Gastrocnemius medialis (tissue), 4 donors: Measurements from ENCODE around the gene NLRC5. TPM values are rescaled to one million over a fixed set of nuclear protein-coding genes. Genes with fewer than 3 reads are reported as not detected.

ENCODE experiments used
- ATAC-seq, 2 donors: fragments of 150-250 bp; one replicate each; pipeline ENCODE4 v1.9.1; 2016
- DNase-seq, 2 donors: peaks; one replicate each; pipeline ENCODE4 v3.0.0-alpha.2; 2019
- H3K27ac ChIP-seq, 4 donors: fragments of 200-600 bp; sonication (generic); 1 replicate in 1 of 4; 2 replicates in 3 of 4; pipeline ENCODE4 v1.5.1; 2016 to 2018; ENCODE audit warnings: mild to moderate bottlenecking in 2 of 4, moderate library complexity in 1 of 4
- H3K27me3 ChIP-seq, 3 donors: fragments of 200-600 bp; sonication (generic) in 2 of 3; 1 replicate in 1 of 3; 2 replicates in 2 of 3; pipeline versions ENCODE4 v1.5.1 to v1.6.0; 2016 to 2019; ENCODE audit warnings: mild to moderate bottlenecking in 1 of 3, moderate library complexity in 1 of 3
- H3K36me3 ChIP-seq, 2 donors: fragments of 200-600 bp; sonication (generic) in 1 of 2; one replicate each; pipeline ENCODE4 v1.5.1; 2017 to 2018
- H3K4me1 ChIP-seq, 2 donors: fragments of 200-600 bp; sonication (generic) in 1 of 2; one replicate each; pipeline ENCODE4 v1.5.1; 2016 to 2017; ENCODE audit warnings: mild to moderate bottlenecking in 2 of 2
- H3K4me3 ChIP-seq, 4 donors: fragments of 200-600 bp; sonication (generic) in 3 of 4; 1 replicate in 1 of 4; 2 replicates in 3 of 4; pipeline ENCODE4 v1.5.1; 2016 to 2019; ENCODE audit warnings: mild to moderate bottlenecking in 2 of 4
- H3K9me3 ChIP-seq, 3 donors: fragments of 200-600 bp; sonication (generic) in 2 of 3; 1 replicate in 1 of 3; 2 replicates in 2 of 3; pipeline ENCODE4 v1.5.1; 2016 to 2019
- CTCF ChIP-seq, 5 experiments: fragments of 450-650 bp in 3 of 5; fragments of 200-600 bp in 2 of 5; sonication (generic) in 2 of 5; IDR thresholded peaks in 4 of 5; conservative IDR thresholded peaks in 1 of 5; 1 replicate in 4 of 5; 2 replicates in 1 of 5; pipeline ENCODE4 v1.5.1; 2016 to 2019; ENCODE audit warnings: antibody characterized with exemption in 5 of 5, mild to moderate bottlenecking in 3 of 5, moderate library complexity in 3 of 5
- POLR2A ChIP-seq, 2 donors: fragments of 450-650 bp; IDR thresholded peaks; one replicate each; pipeline ENCODE4 v1.6.1; 2017; ENCODE audit warnings: antibody characterized with exemption in 2 of 2, mild to moderate bottlenecking in 2 of 2, moderate library complexity in 2 of 2
- in situ Hi-C, 4 donors: fragments of 200-750 bp; cut with MboI; loops; one replicate each; pipeline versions ENCODE4 v1.15.0 to v1.8.0; 2017; ENCODE audit warnings: low sequenced_read_pairs in 4 of 4
- intact Hi-C: fragments of 100-400 bp; cut with DNase I; formaldehyde crosslinking; loops from one replicate; pipeline ENCODE4 v1.15.1; 2023; ENCODE audit warnings: low total_unique reads
- total RNA-seq, 4 donors: library from RNA; depleted of rRNA; stranded (reverse); fragments of >200 nt; gene quantifications; one replicate each; pipeline versions ENCODE4 v1.1.0 to v1.2.3, GENCODE V29; 2016

NLRC5 gene
- total RNA-seq, 4 donors from 2014 or later: 2.5 to 9.4 (median 5.1) TPM

DNA sequence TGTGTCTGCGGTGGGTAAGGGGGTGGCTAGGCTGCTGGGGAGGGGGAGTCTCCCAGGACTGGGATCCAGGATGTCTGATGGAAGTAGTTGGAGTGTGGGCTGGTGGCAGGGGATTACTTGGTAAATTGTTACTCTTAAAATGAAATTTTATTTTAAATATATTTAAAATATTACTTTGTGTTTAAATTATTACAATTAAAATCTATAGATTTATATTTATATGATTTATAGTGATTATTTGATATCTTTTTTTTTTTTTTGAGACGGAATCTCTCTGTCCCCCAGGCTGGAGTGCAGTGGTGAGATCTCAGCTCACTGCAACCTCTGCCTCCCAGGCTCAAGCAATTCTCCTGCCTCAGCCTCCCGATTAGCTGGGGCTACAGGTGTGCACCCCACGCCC is 121.6 kb downstream of the NLRC5 start:
- DNase-seq (no peak), ATAC-seq (no peak)
- H3K9me3 ChIP-seq: no peaks in the 10 kb centered on the region
- H3K4me1 ChIP-seq: peaks cover 0 to 11% of the 10 kb centered on the region in 2 donors
- in situ Hi-C loops (no loop called here), intact Hi-C loops (no loop called here)
- H3K27me3 ChIP-seq: no peaks in the 10 kb centered on the region
- no peak overlapping the region for H3K27ac ChIP-seq
- TF ChIP-seq CTCF (IDR thresholded peaks at IDR 0.05 in 4 of 5, conservative IDR thresholded peaks at IDR 0.05 in 1 of 5) (no peak), POLR2A (IDR thresholded peaks at IDR 0.05) (no peak)
- no peaks in the 10 kb centered on the region for H3K36me3 ChIP-seq
- no peak overlapping the region for H3K4me3 ChIP-seq

DNA sequence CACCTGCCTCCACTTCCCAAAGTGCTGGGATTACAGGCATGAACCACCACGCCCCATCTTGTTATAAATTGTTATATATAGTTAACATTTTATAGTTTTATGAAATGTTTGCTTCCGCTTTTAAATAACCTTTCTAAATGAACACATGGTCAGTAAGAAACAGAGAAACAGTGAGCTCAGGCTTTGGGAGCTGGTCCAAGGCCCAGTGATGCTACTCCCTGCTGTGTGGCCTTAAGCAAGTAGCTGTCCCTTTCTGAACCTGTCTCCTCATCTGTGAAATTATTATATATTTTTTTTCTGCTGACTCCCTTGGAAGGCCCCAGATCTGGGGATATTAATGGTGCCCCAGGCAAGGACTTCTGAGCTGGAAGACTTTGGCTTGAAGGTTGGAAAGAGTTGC is 122.1 kb downstream of the NLRC5 start:
- intact Hi-C loops (no loop called here), in situ Hi-C loops (no loop called here)
- Histone ChIP-seq H3K4me3 (no peak overlapping the region), H3K9me3 (no peaks in the 10 kb centered on the region), H3K27me3 (no peaks in the 10 kb centered on the region), H3K4me1 (peaks cover 0 to 7% of the 10 kb centered on the region in 2 donors), H3K27ac (no peak overlapping the region), H3K36me3 (no peaks in the 10 kb centered on the region)
- TF ChIP-seq CTCF (IDR thresholded peaks at IDR 0.05 in 4 of 5, conservative IDR thresholded peaks at IDR 0.05 in 1 of 5) (no peak), POLR2A (IDR thresholded peaks at IDR 0.05) (no peak)
- ATAC-seq (no peak), DNase-seq (no peak)

- in situ Hi-C loops: no loop called here
- no peaks in the 10 kb centered on the region for H3K9me3 ChIP-seq
- no peaks in the 10 kb centered on the region for H3K4me1 ChIP-seq
- no peaks in the 10 kb centered on the region for H3K36me3 ChIP-seq
- no peak for ATAC-seq
- H3K27ac ChIP-seq: no peak overlapping the region
- intact Hi-C loops: no loop called here
- no peak for DNase-seq
- TF ChIP-seq POLR2A (IDR thresholded peaks at IDR 0.05): no peak
- TF ChIP-seq CTCF (IDR thresholded peaks at IDR 0.05 in 4 of 5, conservative IDR thresholded peaks at IDR 0.05 in 1 of 5): no peak
- no peaks in the 10 kb centered on the region for H3K27me3 ChIP-seq
- H3K4me3 ChIP-seq: no peak overlapping the region
Observed at GRCh38 chr16:57112403-57113041, 123.2 kb downstream of the NLRC5 start.

DNA sequence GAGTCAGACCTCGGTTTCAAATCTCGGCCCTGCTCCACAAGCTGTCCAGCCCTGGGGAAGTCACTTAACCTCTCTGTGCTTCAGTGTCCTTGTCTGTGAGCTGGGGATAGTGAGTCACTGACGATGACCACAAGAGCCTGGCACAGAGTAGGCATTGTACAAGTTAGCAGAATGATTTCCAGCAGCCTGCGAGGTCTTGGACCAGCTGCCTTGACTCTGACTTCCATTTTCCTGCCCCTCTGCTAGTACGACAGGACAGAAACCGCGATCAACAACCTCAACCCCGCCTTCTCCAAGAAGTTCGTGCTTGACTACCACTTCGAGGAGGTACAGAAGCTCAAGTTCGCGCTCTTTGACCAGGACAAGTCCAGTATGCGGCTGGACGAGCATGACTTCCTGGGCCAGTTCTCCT is 123.7 kb downstream of the NLRC5 start:
- DNase-seq: no peak

More for the DNA sequence above, 123.7 kb downstream of the NLRC5 start:
- no peaks in the 10 kb centered on the region for H3K27me3 ChIP-seq
- in situ Hi-C loops: no loop called here
- intact Hi-C loops: no loop called here
- no peaks in the 10 kb centered on the region for H3K9me3 ChIP-seq
- ATAC-seq: no peak
- H3K27ac ChIP-seq: no peak overlapping the region
- TF ChIP-seq POLR2A (IDR thresholded peaks at IDR 0.05): no peak
- TF ChIP-seq CTCF (IDR thresholded peaks at IDR 0.05 in 4 of 5, conservative IDR thresholded peaks at IDR 0.05 in 1 of 5): no peak
- H3K4me1 ChIP-seq: no peaks in the 10 kb centered on the region
- no peak overlapping the region for H3K4me3 ChIP-seq
- no peaks in the 10 kb centered on the region for H3K36me3 ChIP-seq
